ENCODE results near the gene EZR. TPM values are rescaled to one million over a fixed set of nuclear protein-coding genes. Genes with fewer than 3 reads are reported as not detected.
A peak's percentile ranks its signal among the peaks of the same experiment; 100 is the strongest.

EZR gene
- total RNA-seq, 1 donor from 2014 or later, result 254 TPM

DNA sequence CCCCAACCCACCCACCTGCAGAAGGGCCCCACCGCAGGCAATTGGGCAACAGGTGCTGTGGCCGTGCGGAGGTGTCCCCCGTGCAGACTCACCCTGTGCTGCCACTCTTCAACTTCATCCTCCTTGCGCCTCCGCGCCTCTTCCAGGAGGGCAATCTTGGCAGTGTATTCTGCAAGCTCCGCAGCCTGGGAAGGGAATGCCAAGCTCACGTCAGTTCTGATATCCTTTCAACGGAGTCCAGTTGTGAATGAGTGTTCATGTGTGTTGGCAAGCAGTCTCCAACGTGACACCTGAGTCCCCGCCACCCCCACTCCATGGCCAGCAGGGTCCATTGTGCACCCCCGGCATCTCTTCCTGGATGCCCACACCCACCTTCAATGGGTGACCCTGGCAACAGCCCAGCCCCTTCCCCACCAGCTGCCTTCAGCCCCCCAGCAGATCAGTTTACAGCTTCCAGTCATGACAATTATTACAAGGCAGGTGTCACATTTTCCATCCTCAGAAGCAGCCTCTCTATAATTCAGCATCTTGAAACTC, 49.9 kb downstream of the EZR start:
- H3K36me3 ChIP-seq, result peaks cover 100% of the 10 kb centered on the region
- ATAC-seq (peak in 1 of 2 donors; percentile 0), DNase-seq (no peak)
- no peaks in the 10 kb centered on the region for H3K9me3 ChIP-seq
- no peaks in the 10 kb centered on the region for H3K27me3 ChIP-seq (ENCODE audit: low read depth)
- TF ChIP-seq CTCF (IDR thresholded peaks at IDR 0.05), result no peak
- H3K27ac ChIP-seq, result no peak overlapping the region
- no peak overlapping the region for H3K4me3 ChIP-seq
- intact Hi-C loops (cut with DNase I), result no loop called here
- H3K4me1 ChIP-seq, result peaks cover 8% of the 10 kb centered on the region

DNA sequence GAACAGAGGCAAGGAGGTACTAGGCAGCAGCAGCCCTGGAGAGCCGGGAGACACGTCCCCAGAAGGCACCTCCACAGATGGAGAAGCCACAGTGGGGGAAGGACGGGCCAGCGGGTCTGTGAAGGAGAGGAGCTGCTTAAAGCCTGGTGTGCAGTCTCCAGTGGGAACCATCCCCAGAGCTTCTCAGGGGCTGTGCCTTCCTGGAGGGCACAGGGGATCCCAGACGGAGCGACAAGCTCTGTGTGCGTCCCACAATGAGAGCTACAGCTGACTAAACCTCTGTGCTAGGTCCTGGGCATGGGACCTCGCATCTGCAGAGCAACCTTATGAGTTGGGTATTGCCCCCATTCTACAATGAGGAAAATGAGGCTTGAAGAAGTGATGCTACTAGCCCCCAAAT, 50.7 kb downstream of the EZR start:
- no peaks in the 10 kb centered on the region for H3K9me3 ChIP-seq
- H3K4me3 ChIP-seq, result no peak overlapping the region
- DNase-seq, result no peak
- no peak for TF ChIP-seq CTCF (IDR thresholded peaks at IDR 0.05)
- peaks cover 5% of the 10 kb centered on the region for H3K4me1 ChIP-seq
- peaks cover 100% of the 10 kb centered on the region for H3K36me3 ChIP-seq
- no peaks in the 10 kb centered on the region for H3K27me3 ChIP-seq (ENCODE audit: low read depth)
- H3K27ac ChIP-seq, result no peak overlapping the region
- no peak for ATAC-seq
- intact Hi-C loops (cut with DNase I), result no loop called here

DNA sequence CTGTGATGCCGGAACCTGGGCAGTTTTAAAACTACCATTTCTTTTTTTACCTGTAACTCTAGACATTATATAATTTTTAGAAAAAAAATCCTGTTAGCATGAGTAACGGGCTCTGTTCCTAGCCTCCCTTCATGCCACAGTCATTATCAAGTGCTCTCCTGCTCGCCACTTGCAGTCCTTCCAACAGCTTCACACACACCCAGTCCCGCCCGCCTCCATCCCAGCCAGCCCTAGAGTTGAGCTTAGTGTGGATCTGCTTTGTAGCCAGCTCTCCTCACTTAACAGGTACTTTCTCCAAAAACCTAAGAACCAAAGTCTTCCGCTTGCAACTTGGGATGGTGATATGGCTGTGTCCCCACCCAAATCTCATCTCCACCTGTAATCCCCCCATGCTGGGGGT, 51.5 kb downstream of the EZR start:
- Histone ChIP-seq H3K9me3 (no peaks in the 10 kb centered on the region), H3K4me1 (no peaks in the 10 kb centered on the region), H3K4me3 (no peak overlapping the region), H3K27ac (no peak overlapping the region), H3K27me3 (ENCODE audit: low read depth) (no peaks in the 10 kb centered on the region), H3K36me3 (peaks cover 93% of the 10 kb centered on the region)
- no peak for DNase-seq
- no peak for TF ChIP-seq CTCF (IDR thresholded peaks at IDR 0.05)
- intact Hi-C loops (cut with DNase I), result no loop called here
- no peak for ATAC-seq

- Histone ChIP-seq H3K27ac (no peak overlapping the region), H3K27me3 (ENCODE audit: low read depth) (no peaks in the 10 kb centered on the region), H3K4me3 (no peak overlapping the region), H3K4me1 (no peaks in the 10 kb centered on the region), H3K9me3 (no peaks in the 10 kb centered on the region), H3K36me3 (peaks cover 89% of the 10 kb centered on the region)
- ATAC-seq (no peak), DNase-seq (no peak)
- intact Hi-C loops (cut with DNase I), result no loop called here
- no peak for TF ChIP-seq CTCF (IDR thresholded peaks at IDR 0.05)
Measured at GRCh38 chr6:158766621-158767455, 52.3 kb downstream of the EZR start.

DNA sequence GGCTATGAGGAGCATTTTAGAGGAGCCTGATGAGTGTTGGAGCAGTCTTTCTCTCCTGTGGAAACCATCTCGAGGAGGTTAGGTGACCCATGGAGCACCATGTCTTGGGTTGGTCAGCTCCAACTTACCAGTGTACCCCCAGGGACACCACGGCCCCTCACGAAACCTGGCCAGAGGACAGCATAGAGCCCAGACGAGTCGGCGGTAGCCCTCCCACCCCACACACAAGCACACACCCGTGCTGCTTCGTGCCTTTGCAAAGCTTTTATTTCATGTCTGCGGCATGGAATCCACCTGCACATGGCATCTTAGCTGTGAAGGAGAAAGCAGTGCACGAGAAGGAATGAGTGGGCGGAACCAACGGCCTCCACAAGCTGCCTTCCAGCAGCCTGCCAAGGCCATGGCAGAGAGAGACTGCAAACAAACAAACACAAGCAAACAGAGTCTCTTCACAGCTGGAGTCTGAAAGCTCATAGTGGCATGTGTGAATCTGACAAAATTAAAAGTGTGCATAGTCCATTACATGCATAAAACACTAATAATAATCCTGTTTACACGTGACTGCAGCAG, 53.6 kb downstream of the EZR start:
- intact Hi-C loops (cut with DNase I), result no loop called here
- no peaks in the 10 kb centered on the region for H3K27me3 ChIP-seq (ENCODE audit: low read depth)
- no peak for TF ChIP-seq CTCF (IDR thresholded peaks at IDR 0.05)
- H3K36me3 ChIP-seq, result peaks cover 77% of the 10 kb centered on the region
- H3K27ac ChIP-seq, result no peak overlapping the region
- no peaks in the 10 kb centered on the region for H3K4me1 ChIP-seq
- DNase-seq, result no peak
- no peaks in the 10 kb centered on the region for H3K9me3 ChIP-seq
- no peak for ATAC-seq
- no peak overlapping the region for H3K4me3 ChIP-seq

All from lower lobe of right lung (tissue), 2 donors.